ENCODE data around the gene KCNK1.

KCNK1 gene

DNA sequence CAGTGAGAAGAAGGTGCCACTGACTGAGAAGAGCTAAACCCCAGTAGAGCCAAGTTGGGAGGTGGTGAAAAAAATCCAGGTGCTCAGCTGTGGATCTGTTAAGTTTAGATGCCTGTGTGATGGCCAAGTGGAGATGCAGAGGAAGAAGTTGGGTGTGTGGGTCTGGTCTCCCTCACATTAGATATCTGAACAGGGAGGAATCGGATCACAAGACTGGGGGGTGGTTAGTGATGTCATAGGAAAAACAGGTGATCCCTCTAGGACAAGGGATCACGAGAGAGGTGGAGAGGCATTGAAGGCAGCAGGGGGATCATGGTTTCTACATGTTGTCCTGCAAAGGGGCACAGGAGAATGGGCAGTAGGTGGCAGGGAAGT lies 22.6 kb downstream of the KCNK1 start:
- no peak for DNase-seq (ENCODE audit: low read depth)

DNA sequence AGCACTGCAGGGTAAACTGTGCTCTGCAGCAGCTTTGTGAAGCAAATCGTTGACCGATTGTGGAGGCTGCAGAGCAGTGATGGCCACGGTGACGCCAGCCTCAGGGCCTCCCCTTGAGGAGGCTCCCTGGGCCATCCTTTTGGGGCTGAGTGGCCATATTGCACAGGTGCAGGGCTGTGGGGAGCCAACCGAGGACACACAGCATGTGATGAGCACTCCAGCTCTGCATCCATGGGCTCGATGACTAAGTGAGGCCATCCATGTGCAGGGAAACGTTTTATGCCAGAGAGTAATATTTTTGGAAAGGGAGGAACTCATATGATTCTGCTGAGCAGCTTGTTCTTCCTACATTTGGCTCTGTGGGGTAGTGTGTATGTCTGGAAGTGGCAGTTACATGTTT lies 24.6 kb downstream of the KCNK1 start:
- no peak for DNase-seq (ENCODE audit: low read depth)

DNA sequence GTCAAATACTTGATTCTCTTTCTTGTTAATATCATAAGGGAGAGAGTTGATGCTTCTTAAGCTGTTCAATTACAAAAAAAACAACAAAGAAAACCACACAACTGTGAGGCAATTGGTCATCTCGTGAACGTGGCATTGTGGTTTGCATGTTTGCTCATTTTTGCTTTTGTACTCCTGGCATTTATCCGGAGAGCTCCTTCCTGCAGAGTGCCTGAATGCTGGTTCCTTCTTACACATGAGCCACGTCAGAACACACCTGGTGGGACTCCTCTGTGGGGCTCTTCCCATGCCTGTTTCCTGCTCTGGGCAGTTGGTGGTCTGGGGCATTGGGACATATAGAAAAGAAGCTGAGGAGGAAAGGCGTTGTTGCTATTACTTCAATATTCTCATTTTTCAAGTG lies 25.7 kb downstream of the KCNK1 start:
- DNase-seq (ENCODE audit: low read depth): peak; percentile 16

DNA sequence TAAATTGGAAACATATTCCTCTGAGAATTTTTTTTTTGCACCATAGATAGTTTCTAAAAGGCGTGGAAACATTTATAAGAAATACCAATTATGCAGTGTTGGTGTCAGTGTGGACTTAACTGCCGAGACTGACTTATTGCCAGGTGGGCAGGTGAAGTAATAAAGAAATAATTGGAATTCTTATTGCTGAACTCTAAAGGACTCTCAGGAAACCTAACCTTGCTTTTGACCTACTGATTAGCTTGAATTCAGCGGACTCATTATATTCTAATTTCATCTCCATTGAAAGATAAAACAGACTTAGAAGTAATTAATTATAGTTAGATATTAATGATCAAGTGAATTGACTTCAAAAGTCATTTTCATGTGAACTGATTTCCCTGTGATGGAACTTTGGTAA lies 26.3 kb downstream of the KCNK1 start:
- no peak for DNase-seq (ENCODE audit: low read depth)

DNA sequence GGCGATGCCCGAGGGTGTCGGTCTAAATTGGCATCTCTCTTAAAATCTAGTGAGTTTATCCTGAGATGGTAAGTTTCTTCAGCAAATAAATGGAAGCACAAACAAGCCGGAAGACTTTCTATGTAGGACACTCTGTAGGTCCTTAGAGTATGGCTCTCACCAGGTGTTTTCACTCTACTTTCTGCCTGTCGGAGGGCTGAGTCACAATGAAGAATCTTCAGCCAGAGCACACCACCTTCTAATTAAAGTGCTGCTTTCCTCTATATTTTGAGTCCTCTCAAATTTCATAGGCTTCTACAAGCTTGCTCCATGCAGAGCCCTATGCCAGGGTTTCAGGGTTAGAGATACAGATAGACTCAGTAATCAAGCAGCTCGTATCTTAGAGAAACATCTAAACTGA lies 27.1 kb downstream of the KCNK1 start:
- no peak for DNase-seq (ENCODE audit: low read depth)

DNA sequence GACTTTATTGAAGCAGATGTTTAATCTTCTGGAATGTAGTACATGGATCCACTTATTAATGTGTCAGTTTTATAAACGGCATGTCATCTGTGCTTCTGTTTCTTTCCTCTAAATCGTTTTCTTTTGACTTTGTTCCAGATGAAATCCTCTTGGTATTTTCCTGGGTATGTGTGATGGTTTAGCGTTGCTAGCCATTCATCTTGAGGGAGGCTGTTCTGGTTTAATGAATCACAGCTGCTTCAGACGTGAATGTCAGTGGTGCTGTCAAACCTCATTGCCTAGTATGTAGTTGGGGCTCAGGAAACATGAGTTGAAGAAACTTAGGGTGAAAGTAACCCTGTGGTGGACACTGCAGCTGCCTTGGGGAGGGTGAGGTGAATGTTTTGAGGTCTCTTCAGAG lies 33.2 kb downstream of the KCNK1 start:
- peak; percentile 33 for DNase-seq (ENCODE audit: low read depth)

DNA sequence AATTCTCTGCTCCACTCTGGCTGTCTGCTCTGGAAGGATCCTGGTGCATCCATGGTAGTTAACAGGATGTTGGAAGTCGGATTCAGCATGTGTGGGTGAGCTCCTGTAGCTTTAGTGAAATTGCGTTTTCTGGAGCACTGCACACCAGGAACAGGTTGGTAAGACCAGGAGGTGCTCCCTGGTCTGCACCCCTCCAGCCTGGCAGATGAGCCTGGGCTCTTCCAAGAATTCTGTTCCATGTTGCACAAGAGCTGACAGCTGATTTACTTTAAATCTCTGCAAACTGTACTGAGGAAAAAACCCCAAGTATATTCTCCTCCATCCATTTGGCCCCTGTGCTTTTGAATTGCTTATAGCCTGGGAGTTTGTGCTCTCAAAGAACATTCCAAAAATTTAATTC lies 33.7 kb downstream of the KCNK1 start:
- no peak for DNase-seq (ENCODE audit: low read depth)

DNA sequence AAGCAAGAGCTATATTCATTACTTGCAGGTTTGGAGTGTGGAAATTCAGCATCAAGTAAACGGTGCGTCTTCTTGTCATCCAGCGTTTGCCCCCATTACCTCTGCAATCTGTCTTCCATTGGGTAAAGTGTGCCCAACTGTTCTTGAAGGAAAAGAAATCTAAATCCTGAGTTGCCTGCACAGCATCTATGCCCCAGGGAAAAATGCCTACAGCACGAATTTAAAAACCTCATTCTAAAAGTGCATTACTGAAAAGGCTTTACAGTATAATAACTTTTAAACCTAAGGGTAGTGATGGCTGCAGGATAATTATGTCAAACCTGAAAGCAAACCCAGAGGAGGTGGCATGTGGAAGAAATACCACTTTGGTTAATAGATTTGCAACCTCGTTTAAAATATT lies 37.2 kb downstream of the KCNK1 start:
- no peak for DNase-seq (ENCODE audit: low read depth)

DNA sequence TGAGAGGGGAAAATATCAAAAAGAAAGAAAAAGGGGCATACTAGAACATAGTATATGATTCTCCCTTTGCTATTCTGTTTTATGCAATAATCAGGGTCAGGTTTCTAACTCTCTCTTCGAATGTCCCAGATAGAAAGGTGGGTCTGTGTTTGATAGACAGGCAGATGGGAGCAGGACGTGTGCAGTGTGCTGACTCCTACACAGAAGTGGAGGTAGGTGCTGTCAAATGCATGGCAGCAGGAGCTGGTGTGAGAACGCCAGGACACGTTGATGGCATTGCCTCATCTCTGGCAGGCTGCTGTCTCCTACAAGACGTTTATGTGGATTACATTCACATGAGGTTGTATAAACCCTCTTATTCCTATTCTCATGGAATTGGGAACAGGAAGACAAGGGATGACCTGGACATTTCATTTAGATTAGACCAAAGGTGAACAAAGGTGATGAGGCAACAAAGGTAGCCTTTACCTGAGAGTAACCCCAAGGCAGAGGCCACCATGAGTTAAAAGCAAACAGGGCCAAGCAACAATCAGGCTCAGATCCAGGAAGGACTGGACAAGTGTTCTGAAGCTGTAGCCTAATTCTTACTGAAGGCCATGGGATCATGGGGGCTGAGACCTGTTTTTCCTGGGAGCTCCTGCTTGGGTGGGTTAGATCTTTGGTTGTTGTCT lies 37.8 kb downstream of the KCNK1 start:
- DNase-seq (ENCODE audit: low read depth): no peak

DNA sequence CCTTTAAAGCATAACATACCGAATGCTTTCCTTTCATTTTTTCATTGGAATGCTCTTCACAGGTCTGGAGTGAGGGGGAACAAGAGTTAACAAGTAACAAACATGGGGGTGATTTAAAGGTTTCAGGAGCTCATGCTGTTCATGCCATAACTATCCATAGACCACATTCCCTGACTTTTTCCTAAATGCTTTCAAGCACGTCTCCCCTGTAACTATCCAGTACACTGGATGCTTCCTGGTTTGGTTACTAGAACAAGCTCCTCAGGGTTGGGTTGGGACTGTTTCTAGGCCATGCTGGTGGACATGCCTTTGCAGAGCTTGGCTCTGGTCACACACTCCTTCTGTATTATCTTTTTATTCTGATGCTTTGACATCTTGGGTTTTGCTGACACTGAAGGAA lies 38.6 kb downstream of the KCNK1 start:
- DNase-seq (ENCODE audit: low read depth): no peak

DNA sequence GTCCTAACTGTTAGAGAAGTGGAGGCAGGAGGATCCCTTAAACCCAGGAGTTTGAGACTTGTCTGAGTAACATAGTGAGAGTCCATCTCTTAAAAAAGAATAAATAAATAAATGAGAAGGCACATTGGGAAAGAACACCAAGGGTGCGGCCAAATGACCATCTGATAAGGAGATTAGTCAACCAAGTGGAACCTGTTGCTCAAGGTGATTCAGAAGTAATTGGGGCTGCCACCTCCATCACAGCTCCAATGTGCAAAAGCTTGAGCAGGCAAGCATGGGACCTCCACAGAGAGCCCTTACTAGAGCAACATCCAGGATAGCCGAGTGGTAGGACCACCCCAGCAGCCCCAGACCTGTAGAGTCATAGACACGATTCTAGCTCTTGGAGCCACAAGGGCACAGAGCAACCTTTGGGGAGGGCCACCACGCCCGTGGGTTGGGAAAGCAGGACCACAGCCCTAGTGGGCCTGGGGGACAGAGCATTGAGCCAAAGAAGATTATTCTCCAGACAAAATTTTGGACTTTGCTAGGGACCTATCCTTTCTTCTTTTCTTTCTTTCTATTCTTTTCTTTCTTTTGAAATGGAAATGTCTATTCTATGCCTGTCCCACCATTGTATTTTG lies 40.9 kb downstream of the KCNK1 start:
- no peak for DNase-seq (ENCODE audit: low read depth)

DNA sequence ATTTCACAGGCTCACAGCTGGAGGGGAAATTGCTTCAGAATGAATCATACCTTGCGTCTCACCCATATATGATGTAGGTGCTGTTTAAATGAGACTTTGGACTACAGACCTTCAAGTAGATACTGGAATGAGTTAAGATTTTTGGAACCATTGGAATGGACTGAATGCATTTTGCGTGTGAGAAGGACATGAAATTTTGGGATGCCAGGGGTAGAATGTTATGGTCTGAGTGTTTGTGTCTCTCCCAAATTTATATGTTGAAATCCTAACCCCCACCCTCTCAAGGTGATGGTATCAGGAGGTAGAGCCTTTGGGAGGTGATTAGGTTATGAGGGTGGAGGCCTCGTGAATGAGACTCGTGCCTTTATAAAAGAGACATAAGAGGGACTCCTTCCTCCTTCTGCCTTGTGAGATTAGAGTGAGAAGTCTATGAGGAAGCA lies 41.4 kb downstream of the KCNK1 start:
- no peak for DNase-seq (ENCODE audit: low read depth)

DNA sequence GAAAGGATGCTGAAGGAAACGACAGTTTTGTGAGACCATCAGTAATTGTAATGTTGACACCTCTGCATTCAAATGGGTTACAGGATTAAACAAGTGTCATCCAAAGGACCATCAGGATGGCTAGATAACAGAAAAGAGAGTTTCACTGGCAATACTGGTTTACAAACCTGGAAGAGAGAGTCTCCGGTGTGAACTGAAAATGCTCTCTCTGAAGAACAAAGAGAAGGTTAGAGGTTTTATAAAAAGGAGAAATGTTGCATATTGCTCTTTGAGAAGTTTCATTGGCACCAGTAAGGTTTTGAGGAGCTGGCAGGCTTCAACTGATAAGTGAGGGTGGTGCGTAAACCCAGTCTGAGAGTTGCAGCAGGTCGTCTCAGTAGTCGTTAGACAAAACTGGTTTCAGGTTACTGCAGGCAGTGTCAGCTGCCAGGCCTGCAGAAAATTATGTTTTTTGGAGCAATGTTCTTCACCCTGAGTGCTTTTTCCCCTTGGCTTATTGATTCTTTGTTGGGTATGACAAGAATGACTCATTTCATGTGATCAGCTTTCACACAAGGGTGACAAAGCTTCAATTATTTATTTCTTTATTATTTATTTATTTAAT lies 42.2 kb downstream of the KCNK1 start:
- no peak for DNase-seq (ENCODE audit: low read depth)

DNA sequence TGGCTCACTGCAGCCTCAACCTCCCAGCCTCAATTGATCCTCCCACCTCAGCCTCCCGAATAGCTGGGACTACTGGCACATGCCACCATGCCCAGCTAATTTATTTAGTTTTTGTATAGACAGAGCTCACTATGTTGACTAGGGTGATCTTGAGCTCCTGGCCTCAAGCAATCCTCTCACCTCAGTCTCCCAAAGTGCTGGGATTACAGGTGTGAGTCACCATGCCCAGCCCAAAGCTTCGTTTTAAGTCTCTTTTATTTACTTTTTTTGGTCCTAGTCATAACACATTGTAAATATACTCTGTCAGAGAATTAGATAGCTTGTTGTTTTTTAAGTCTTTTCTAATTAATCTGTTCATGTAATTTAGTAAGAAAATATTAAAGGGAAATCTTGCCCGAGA lies 42.8 kb downstream of the KCNK1 start:
- DNase-seq (ENCODE audit: low read depth): no peak

DNA sequence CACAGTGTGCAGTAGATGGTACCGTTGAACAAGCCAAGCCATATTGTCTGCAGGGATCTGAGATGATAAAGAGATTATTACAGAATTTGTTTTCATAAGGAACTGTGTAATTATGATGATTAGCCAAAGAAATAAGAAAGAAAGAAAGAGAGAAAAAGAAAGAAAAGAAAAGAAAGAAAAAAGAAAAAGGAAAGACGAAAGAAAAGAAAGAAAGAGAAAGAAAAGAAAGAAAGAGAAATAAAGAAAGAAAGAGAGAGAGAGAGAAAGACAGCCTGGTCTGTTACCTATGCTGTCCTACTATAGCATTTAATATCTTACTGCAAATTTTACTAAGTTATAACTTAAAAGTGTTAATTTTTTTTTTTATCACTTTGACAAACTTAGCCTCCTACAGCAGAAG lies 43.6 kb downstream of the KCNK1 start:
- no peak for DNase-seq (ENCODE audit: low read depth)

DNA sequence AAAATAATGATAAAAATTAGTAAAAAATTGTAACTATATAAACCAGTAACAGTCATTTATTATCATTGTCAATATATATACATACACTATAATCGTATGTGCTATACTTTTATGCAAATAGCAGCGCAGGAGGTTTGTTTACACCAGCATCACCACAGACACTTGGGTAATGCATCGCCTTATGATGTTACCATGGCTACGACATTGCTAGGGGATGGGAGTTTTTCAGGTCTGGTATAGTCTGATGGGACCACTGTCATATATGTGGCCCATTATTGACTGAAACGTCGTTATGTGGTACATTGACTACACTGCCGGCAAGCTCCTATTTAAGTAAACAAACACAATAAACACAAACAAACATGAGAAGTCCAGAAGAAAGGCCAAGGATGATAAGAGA lies 45.6 kb downstream of the KCNK1 start:
- DNase-seq (ENCODE audit: low read depth): no peak

DNA sequence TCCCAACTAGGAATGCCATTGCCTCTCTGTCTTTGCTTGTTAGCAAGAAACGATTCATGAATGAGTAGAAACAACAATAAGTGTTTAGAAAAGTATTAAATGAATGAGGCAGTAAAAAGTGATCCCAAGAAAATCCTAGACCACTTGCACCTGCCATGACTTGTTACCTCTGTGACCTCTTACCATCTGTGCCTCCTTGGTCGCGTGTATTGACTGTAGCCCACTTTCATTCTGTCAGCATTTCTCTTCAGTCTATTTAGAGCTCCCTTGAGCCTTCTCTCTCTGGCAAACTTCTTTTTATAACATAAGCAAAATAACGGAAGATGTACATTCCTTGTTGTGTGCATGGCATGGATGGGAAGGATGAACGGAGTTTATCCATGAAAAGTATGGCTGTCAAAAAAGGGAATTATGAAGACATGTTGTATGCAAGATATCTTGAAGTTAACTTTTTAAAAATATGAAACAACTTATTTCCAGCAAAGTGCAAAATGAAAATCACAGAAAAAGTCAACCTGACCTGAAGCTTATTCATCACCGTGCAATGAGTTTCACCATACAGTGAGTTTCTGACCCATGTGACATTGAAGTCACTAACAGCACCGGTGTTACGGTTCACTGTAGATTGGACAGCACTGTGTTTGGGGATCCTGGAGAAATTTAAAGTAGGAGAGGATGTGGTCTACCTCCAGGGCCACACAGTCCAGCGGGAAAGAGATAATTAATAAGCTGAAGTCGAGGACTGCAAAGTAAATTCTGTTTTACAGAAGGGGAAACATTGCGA lies 47.7 kb downstream of the KCNK1 start:
- DNase-seq (ENCODE audit: low read depth): no peak

DNA sequence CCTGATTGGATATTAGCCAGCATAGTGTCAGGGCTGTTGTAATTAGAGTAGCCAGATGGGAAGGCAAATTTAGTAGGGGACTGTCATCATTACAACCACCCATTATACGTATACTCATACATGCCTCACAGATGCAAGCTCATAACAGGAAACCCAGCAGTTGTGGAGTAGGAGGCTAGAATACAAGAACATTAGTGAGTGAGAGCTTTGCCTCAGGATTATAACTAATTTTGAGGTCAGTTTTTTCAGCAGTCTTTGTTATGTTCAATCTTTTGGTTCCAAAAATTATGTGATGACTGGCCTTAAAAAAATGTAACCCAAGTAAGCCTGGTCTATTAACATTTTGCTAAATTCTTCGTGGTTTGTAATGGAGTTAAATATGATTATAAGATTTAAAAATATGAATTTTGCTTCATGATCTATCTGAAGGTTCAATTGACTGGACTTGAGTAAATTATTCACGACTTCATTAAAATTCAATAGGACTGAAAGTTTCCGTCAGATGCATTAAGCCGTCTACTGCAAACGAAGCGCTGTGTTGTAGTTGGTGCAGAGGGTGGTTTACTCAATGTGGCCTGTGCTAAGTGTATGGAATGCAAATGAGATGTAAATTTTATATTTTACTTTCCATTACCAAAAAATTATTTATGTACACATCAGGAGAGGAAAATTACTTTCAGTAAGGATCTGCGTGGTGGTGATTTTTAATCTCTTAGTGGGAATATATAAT lies 48.8 kb downstream of the KCNK1 start:
- no peak for DNase-seq (ENCODE audit: low read depth)

DNA sequence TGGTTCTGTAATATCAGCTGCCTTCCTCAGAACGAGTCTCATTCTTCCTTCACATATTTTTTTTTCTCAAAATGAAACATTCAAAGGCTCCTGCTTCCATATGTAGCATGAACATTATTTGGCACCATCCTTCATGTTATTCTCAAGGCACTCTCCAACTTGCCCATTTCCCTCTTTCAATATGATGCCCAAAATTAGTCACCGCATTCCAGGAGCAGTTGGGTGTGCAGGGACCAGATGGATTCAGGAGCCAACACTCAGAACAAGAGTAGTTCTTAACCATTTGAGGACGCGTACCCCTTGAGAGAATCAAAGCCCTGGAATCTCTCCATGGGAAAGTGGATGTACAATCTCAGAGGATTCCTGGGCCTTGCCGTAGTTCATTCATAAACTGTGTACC lies 50.3 kb downstream of the KCNK1 start:
- no peak for DNase-seq (ENCODE audit: low read depth)

DNA sequence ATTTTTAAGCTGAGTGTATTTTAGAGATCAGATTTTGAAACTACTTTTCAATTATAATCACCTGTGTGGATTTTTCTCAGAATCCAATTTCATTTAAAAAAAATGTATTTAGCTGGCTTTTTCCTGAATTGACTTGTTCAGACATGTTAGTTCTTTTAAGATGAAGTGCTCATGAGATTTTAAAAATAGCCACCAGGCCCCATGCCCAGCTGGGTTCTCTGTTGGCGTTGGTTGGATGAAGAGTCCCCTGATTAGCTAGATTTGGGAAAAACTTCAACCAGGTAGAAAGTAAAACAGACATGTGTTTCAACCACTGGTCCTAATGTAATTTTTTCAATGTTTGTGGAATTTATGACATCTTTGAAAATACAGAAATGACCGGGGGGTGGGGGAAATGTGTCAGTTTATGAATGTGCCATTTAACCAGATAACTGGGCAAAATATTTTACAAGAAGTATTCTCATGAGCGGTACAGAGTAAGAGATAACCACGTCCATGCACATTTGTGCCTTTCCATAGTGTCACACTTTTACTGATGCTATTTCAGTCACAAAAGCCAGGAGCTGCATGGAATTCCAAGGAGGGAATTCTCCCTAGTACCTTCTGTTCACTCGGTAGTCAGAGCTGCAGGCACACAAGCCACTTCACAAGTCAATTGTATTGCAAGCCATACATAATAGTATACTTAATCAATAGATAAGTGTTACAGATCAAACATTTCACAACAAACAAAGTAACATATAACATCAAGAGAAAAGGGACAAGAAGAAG lies 51.1 kb downstream of the KCNK1 start:
- no peak for DNase-seq (ENCODE audit: low read depth)

DNA sequence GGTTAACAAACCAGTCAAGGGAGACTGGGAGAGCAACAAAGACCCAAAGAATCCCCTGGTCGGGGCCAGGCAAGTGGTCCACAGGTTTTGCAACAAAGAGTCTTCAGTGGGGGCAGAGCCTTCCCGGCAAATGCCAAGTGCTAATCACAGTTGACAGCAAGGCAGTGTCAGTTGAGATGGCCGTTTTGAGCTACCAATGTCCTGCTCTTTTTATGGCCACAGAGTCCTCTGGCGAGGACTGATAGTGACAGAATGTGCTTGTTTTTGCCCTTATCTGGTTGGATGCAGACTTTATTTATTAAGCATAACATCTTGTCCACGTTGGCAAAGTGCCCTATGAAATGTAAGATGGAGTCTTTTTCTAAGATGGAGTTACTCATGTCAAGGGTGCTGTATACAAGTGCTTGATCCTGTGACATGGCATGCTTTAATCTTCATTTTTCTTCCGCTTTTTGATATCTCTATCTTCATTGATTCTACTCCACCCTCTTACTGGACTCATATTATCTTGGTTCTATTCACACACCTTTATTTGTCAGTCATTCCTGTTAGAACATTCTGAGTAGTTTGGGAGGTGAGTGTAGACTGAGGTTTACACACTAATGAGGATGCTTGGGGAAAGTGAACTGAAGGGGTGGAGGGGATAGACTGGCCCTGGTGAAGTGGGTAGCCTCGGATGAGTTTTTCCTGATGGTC lies 51.8 kb downstream of the KCNK1 start:
- no peak for DNase-seq (ENCODE audit: low read depth)
